Panc1 (cell line): Measurements from ENCODE around the gene TOM1. TPM values are rescaled to one million over a fixed set of nuclear protein-coding genes. Genes with fewer than 3 reads are reported as not detected.

ENCODE experiments used
- ATAC-seq: fragments of 200-7000 bp; cut with Tn5 transposase; 2 replicates; pipeline ENCODE4 v1.9.1; 2020; ENCODE audit warnings: mild to moderate bottlenecking, moderate library complexity
- BruUV-seq: library from RNA; stranded (reverse); fragments of 400-500 nt; replicated peaks from 2 replicates; lab custom pipeline; 2021; lab: Mats Ljungman, UMichigan
- CTCF ChIA-PET: fragments of 300-600 bp; sonication (Branson Sonifier 250); formaldehyde crosslinking; loops from one replicate; lab custom pipeline; 2022; ENCODE audit warnings: antibody characterized with exemption; lab: Charles Lee
- POLR2A ChIA-PET: fragments of 300-600 bp; sonication (Branson Sonifier 250); formaldehyde crosslinking; loops from one replicate; lab custom pipeline; 2022; ENCODE audit warnings: antibody characterized with exemption; lab: Charles Lee
- DNase-seq: peaks from one replicate; pipeline ENCODE4 v3.0.0-alpha.2; 2010; ENCODE audit warnings: low read depth, low spot score
- H3K27ac ChIP-seq: 2 replicates; pipeline ENCODE4 v1.5.1; 2011; ENCODE audit warnings: mild to moderate bottlenecking, low read length, inconsistent platforms
- H3K27me3 ChIP-seq: fragments of 200-500 bp; sonication (Bioruptor generic); 2 replicates; pipeline ENCODE4 v1.6.0; 2014; ENCODE audit warnings: low read length, inconsistent platforms; ENCODE audit not compliant: control insufficient read depth, insufficient read depth
- H3K36me3 ChIP-seq: fragments of 200-500 bp; sonication (Bioruptor generic); 2 replicates; pipeline ENCODE4 v1.5.1; 2014; ENCODE audit warnings: inconsistent platforms, mild to moderate bottlenecking, low read length, moderate library complexity; ENCODE audit not compliant: control insufficient read depth, insufficient read depth
- H3K4me1 ChIP-seq: 2 replicates; pipeline ENCODE4 v1.5.1; 2011; ENCODE audit warnings: inconsistent platforms, mild to moderate bottlenecking, low read length, moderate library complexity; ENCODE audit not compliant: control insufficient read depth, insufficient read depth
- H3K4me3 ChIP-seq, 2 experiments: 2 replicates each; pipeline ENCODE4 v1.5.1; 2011 to 2012; ENCODE audit warnings: low read depth in 2 of 2, low read length in 2 of 2, mild to moderate bottlenecking in 2 of 2, inconsistent platforms in 1 of 2, moderate library complexity in 1 of 2
- H3K9me3 ChIP-seq: fragments of 200-500 bp; sonication (Bioruptor generic); 2 replicates; pipeline ENCODE4 v1.5.1; 2014; ENCODE audit warnings: low read depth, mild to moderate bottlenecking, inconsistent platforms, low read length, moderate library complexity; ENCODE audit not compliant: control insufficient read depth, insufficient read depth
- CTCF ChIP-seq: fragments of 450-650 bp; IDR thresholded peaks from 2 replicates; pipeline ENCODE4 v1.5.1; 2017; ENCODE audit warnings: mild to moderate bottlenecking
- POLR2AphosphoS5 ChIP-seq: IDR thresholded peaks from 2 replicates; pipeline ENCODE4 v1.6.1; 2012; ENCODE audit warnings: mild to moderate bottlenecking, low read depth, low read length, moderate library complexity
- REST ChIP-seq, 2 experiments: IDR thresholded peaks; 2 replicates each; pipeline ENCODE4 v1.6.1; 2011 to 2012; ENCODE audit warnings: low read depth in 2 of 2, control low read depth in 1 of 2, low read length in 1 of 2, mild to moderate bottlenecking in 1 of 2, moderate library complexity in 1 of 2; ENCODE audit not compliant: insufficient read depth in 1 of 2
- SIN3A ChIP-seq: IDR thresholded peaks from 2 replicates; pipeline ENCODE4 v1.6.1; 2012; ENCODE audit warnings: low read depth, mild to moderate bottlenecking, low read length, moderate library complexity, borderline replicate concordance; ENCODE audit not compliant: insufficient read depth
- TCF7L2 ChIP-seq: IDR thresholded peaks from 2 replicates; pipeline ENCODE4 v1.6.1; 2011; ENCODE audit warnings: mild to moderate bottlenecking, low read depth, low read length, inconsistent platforms
- in situ Hi-C: cut with HindIII; loops from 2 replicates; pipeline ENCODE4 v1.10.0; 2016; ENCODE audit warnings: low sequenced_read_pairs, low pct_unique_long_range_greater_than_20kb
- intact Hi-C: fragments of 100-400 bp; cut with micrococcal nuclease; formaldehyde crosslinking; loops from one replicate; pipeline ENCODE4 v1.10.0; 2022; ENCODE audit not compliant: unreplicated experiment
- total RNA-seq: library from RNA; stranded (reverse); gene quantifications from one replicate; pipeline ENCODE4 v1.2.1, GENCODE V29; 2021; ENCODE audit not compliant: unreplicated experiment

Gene TOM1
- total RNA-seq, 1 experiment from 2014 or later: 32.7 TPM

GRCh38 chr22:35266277-35266676 is 33.4 kb upstream of the TOM1 start:
- no peak overlapping the region for H3K27ac ChIP-seq
- BruUV-seq: no TSS peak
- intact Hi-C loops: no loop called here
- ATAC-seq (no peak), DNase-seq (no peak)
- no peak overlapping the region for H3K4me3 ChIP-seq
- POLR2A ChIA-PET: interaction anchor here (0.6 kb wide), 1 partner anchor 131 kb away, joined by 5 read pairs; no protein-coding TSS in a partner anchor
- H3K4me1 ChIP-seq: no peaks in the 10 kb centered on the region
- H3K36me3 ChIP-seq: peaks cover 38% of the 10 kb centered on the region
- no peaks in the 10 kb centered on the region for H3K9me3 ChIP-seq
- H3K27me3 ChIP-seq: no peaks in the 10 kb centered on the region
- CTCF ChIA-PET: interaction anchor here (0.6 kb wide), 1 partner anchor 32 kb away, joined by 4 read pairs; no protein-coding TSS in a partner anchor
- in situ Hi-C loops: no loop called here
- no peak for TF ChIP-seq TCF7L2

- ChIA-PET POLR2A (no interaction called here), CTCF (no interaction called here)
- Histone ChIP-seq H3K4me3 (no peak overlapping the region), H3K9me3 (no peaks in the 10 kb centered on the region), H3K27me3 (no peaks in the 10 kb centered on the region), H3K36me3 (peaks cover 26% of the 10 kb centered on the region), H3K27ac (no peak overlapping the region), H3K4me1 (no peaks in the 10 kb centered on the region)
- in situ Hi-C loops: no loop called here
- DNase-seq (no peak), ATAC-seq (no peak)
- no peak for TF ChIP-seq TCF7L2
- TF ChIP-seq SIN3A: no peak
- no peak for TF ChIP-seq REST (IDR thresholded peaks at IDR 0.05; ENCODE audit: insufficient read depth in 1 of 2, low read depth in 2 of 2, low read length in 1 of 2)
- TF ChIP-seq POLR2AphosphoS5: no peak
- TF ChIP-seq CTCF: no peak
- intact Hi-C loops: no loop called here
- no TSS peak for BruUV-seq
Observed at GRCh38 chr22:35269630-35270029, 30.1 kb upstream of the TOM1 start.

- DNase-seq (no peak), ATAC-seq (no peak)
- H3K36me3 ChIP-seq: peaks cover 3% of the 10 kb centered on the region
- BruUV-seq: no TSS peak
- H3K27ac ChIP-seq: no peak overlapping the region
- H3K27me3 ChIP-seq: no peaks in the 10 kb centered on the region
- ChIA-PET POLR2A (no interaction called here), CTCF (no interaction called here)
- no peak overlapping the region for H3K4me3 ChIP-seq
- H3K9me3 ChIP-seq: no peaks in the 10 kb centered on the region
- intact Hi-C loops: no loop called here
- in situ Hi-C loops: no loop called here
- no peaks in the 10 kb centered on the region for H3K4me1 ChIP-seq
- TF ChIP-seq TCF7L2 (no peak), CTCF (no peak), REST (IDR thresholded peaks at IDR 0.05; ENCODE audit: insufficient read depth in 1 of 2, low read depth in 2 of 2, low read length in 1 of 2) (no peak), POLR2AphosphoS5 (no peak), SIN3A (no peak)
Observed at GRCh38 chr22:35274154-35274871, 25.4 kb upstream of the TOM1 start.
